OCI-LY1 (cell line): Measurements from ENCODE around the gene XPO4.

ENCODE experiments used
- H2AFZ ChIP-seq: fragments of 200-600 bp; sonication (generic), shearing (Covaris generic); 2 replicates; pipeline ENCODE4 v1.6.0; 2014; ENCODE audit warnings: antibody characterized with exemption, mild to moderate bottlenecking, low read length
- H3F3A ChIP-seq: fragments of 200-600 bp; sonication (generic), shearing (Covaris generic); 2 replicates; pipeline ENCODE4 v1.6.0; 2014; ENCODE audit warnings: mild to moderate bottlenecking, antibody characterized with exemption, low read length, moderate library complexity; ENCODE audit not compliant: insufficient read depth
- H3K27ac ChIP-seq: fragments of 200-600 bp; sonication (generic); 2 replicates; pipeline ENCODE4 v1.5.1; 2014; ENCODE audit warnings: low read length, mixed run types, mild to moderate bottlenecking, low read depth; ENCODE audit not compliant: poor library complexity, severe bottlenecking
- H3K27me3 ChIP-seq: fragments of 200-600 bp; sonication (generic); 2 replicates; pipeline ENCODE4 v1.6.0; 2014; ENCODE audit warnings: antibody characterized with exemption, mild to moderate bottlenecking, low read length, moderate library complexity; ENCODE audit not compliant: insufficient read depth
- H3K36me3 ChIP-seq: fragments of 200-600 bp; sonication (generic); 2 replicates; pipeline ENCODE4 v1.6.1; 2014; ENCODE audit warnings: mild to moderate bottlenecking, antibody characterized with exemption, low read length, moderate library complexity, mixed read lengths; ENCODE audit not compliant: insufficient read depth
- H3K4me1 ChIP-seq: fragments of 200-600 bp; sonication (generic); 2 replicates; pipeline ENCODE4 v1.5.1; 2014; ENCODE audit warnings: mild to moderate bottlenecking, low read length, moderate library complexity; ENCODE audit not compliant: insufficient read depth, severe bottlenecking
- H3K4me2 ChIP-seq: fragments of 200-600 bp; sonication (generic), shearing (Covaris generic); 2 replicates; pipeline ENCODE4 v1.6.1; 2014; ENCODE audit warnings: low read length
- H3K4me3 ChIP-seq: fragments of 200-600 bp; sonication (generic); 2 replicates; pipeline ENCODE4 v1.5.1; 2014; ENCODE audit warnings: low read length, low read depth, mild to moderate bottlenecking, mixed read lengths; ENCODE audit not compliant: poor library complexity, severe bottlenecking
- H3K79me2 ChIP-seq: fragments of 200-600 bp; shearing (Covaris generic); 2 replicates; pipeline ENCODE4 v1.6.1; 2016; ENCODE audit warnings: mixed run types, low read length, mixed read lengths; ENCODE audit not compliant: insufficient read depth
- H3K9ac ChIP-seq: fragments of 200-600 bp; sonication (generic), shearing (Covaris generic); 2 replicates; pipeline ENCODE4 v1.6.1; 2014; ENCODE audit warnings: mild to moderate bottlenecking, low read length, mixed read lengths
- H3K9me2 ChIP-seq: fragments of 200-600 bp; sonication (generic), shearing (Covaris generic); 2 replicates; pipeline ENCODE4 v1.6.1; 2014; ENCODE audit warnings: low read depth, mild to moderate bottlenecking, low read length, mixed read lengths
- H3K9me3 ChIP-seq: fragments of 200-600 bp; shearing (Covaris generic); 2 replicates; pipeline ENCODE4 v1.6.1; 2014; ENCODE audit warnings: low read length, mixed read lengths
- H4K20me1 ChIP-seq: fragments of 200-600 bp; sonication (generic), shearing (Covaris generic); 2 replicates; pipeline ENCODE4 v1.6.0; 2016; ENCODE audit warnings: mild to moderate bottlenecking, low read length; ENCODE audit not compliant: insufficient read depth
- CTCF ChIP-seq: fragments of 200-600 bp; sonication (generic), shearing (Covaris generic); IDR thresholded peaks from 2 replicates; pipeline ENCODE4 v1.5.1; 2017; ENCODE audit warnings: mild to moderate bottlenecking, antibody characterized with exemption, low read length, moderate library complexity, mixed read lengths
- EZH2 ChIP-seq: fragments of 200-600 bp; sonication (generic), shearing (Covaris generic); IDR thresholded peaks from 2 replicates; pipeline ENCODE4 v1.8.0; 2017; ENCODE audit warnings: borderline replicate concordance, mixed run types, mild to moderate bottlenecking, antibody characterized with exemption, low read length, moderate library complexity, mixed read lengths

XPO4 gene

GRCh38 chr13:20767309-20767943, 135.1 kb downstream of the XPO4 start:
- H3K9ac ChIP-seq, result no peak overlapping the region
- H3K4me1 ChIP-seq, result peaks cover 2% of the 10 kb centered on the region
- no peak overlapping the region for H2AFZ ChIP-seq
- no peaks in the 10 kb centered on the region for H4K20me1 ChIP-seq
- no peaks in the 10 kb centered on the region for H3F3A ChIP-seq
- H3K27ac ChIP-seq, result no peak overlapping the region
- H3K9me3 ChIP-seq, result peaks cover 8% of the 10 kb centered on the region; the same call in 1 of the 2 replicates
- H3K27me3 ChIP-seq, result no peaks in the 10 kb centered on the region
- no peaks in the 10 kb centered on the region for H3K79me2 ChIP-seq
- TF ChIP-seq EZH2, result no peak
- TF ChIP-seq CTCF, result no peak
- H3K36me3 ChIP-seq, result peaks cover 28% of the 10 kb centered on the region
- no peaks in the 10 kb centered on the region for H3K9me2 ChIP-seq
- no peak overlapping the region for H3K4me3 ChIP-seq
- no peak overlapping the region for H3K4me2 ChIP-seq

GRCh38 chr13:20760872-20761271, 141.7 kb downstream of the XPO4 start:
- H3K4me1 ChIP-seq, result no peaks in the 10 kb centered on the region
- TF ChIP-seq EZH2 (no peak), CTCF (no peak)
- H3K9me3 ChIP-seq, result 0 out of 2 replicates have a peak, but pooled peaks cover 4% of the 10 kb centered on the region
- H3K79me2 ChIP-seq, result no peaks in the 10 kb centered on the region
- H3K4me3 ChIP-seq, result no peak overlapping the region
- no peaks in the 10 kb centered on the region for H3K27me3 ChIP-seq
- no peaks in the 10 kb centered on the region for H3F3A ChIP-seq
- H3K9me2 ChIP-seq, result no peaks in the 10 kb centered on the region
- no peaks in the 10 kb centered on the region for H4K20me1 ChIP-seq
- H3K36me3 ChIP-seq, result no peaks in the 10 kb centered on the region
- H3K4me2 ChIP-seq, result no peak overlapping the region
- no peak overlapping the region for H3K9ac ChIP-seq
- H3K27ac ChIP-seq, result no peak overlapping the region
- H2AFZ ChIP-seq, result no peak overlapping the region

- Histone ChIP-seq H3K9ac (no peak overlapping the region), H3K4me1 (no peaks in the 10 kb centered on the region), H3K4me2 (no peak overlapping the region), H3K27ac (no peak overlapping the region), H3K9me3 (peaks cover 24% of the 10 kb centered on the region), H3F3A (no peaks in the 10 kb centered on the region), H3K27me3 (no peaks in the 10 kb centered on the region), H3K79me2 (no peaks in the 10 kb centered on the region), H2AFZ (no peak overlapping the region), H3K4me3 (no peak overlapping the region), H3K9me2 (no peaks in the 10 kb centered on the region), H4K20me1 (no peaks in the 10 kb centered on the region), H3K36me3 (no peaks in the 10 kb centered on the region)
- TF ChIP-seq EZH2 (no peak), CTCF (no peak)
Measured at GRCh38 chr13:20754009-20754408, 148.5 kb downstream of the XPO4 start.
